Endothelial cell of umbilical vein (primary cell): ENCODE data around the gene EMC9. TPM values are rescaled to one million over a fixed set of nuclear protein-coding genes. Genes with fewer than 3 reads are reported as not detected.

Source experiments
- BruUV-seq: library from RNA; stranded (reverse); fragments of 400-500 nt; replicated peaks from 2 replicates; lab custom pipeline; 2021; lab: Mats Ljungman, UMichigan
- CTCF ChIA-PET: fragments of 300-600, 350-600 bp; sonication (Branson Sonifier 250); formaldehyde crosslinking; loops from one replicate; lab custom pipeline; 2021; ENCODE audit warnings: antibody characterized with exemption, inconsistent platforms; lab: Charles Lee
- POLR2A ChIA-PET: fragments of 300-600, 350-600 bp; sonication (Branson Sonifier 250); formaldehyde crosslinking; loops from one replicate; lab custom pipeline; 2021; ENCODE audit warnings: antibody characterized with exemption, inconsistent platforms; lab: Charles Lee
- DNase-seq: peaks from one replicate; pipeline ENCODE4 v3.0.0-alpha.2; 2011; ENCODE audit warnings: low read depth, low spot score
- FAIRE-seq: peaks from 2 replicates; lab custom pipeline; 2011; peaks lifted over from hg19 to GRCh38; lab: Jason Lieb, UNC
- H2AFZ ChIP-seq: 2 replicates; pipeline ENCODE4 v1.6.0; 2012; ENCODE audit warnings: low read depth, low read length, control low read depth, inconsistent platforms
- H3K27ac ChIP-seq: 2 replicates; pipeline ENCODE4 v1.5.1; 2011; ENCODE audit warnings: low read depth, mild to moderate bottlenecking, control low read depth, low read length, moderate library complexity; ENCODE audit not compliant: insufficient read depth
- H3K27me3 ChIP-seq, 2 experiments: 2 replicates each; pipeline versions ENCODE4 v1.6.0 to v1.6.1; 2011; ENCODE audit warnings: low read length in 2 of 2, mixed read lengths in 1 of 2; ENCODE audit not compliant: control insufficient read depth in 2 of 2, insufficient read depth in 2 of 2
- H3K36me3 ChIP-seq, 2 experiments: 2 replicates in 1 of 2; 3 replicates in 1 of 2; pipeline ENCODE4 v1.5.1; 2011; ENCODE audit warnings: low read length in 2 of 2, mild to moderate bottlenecking in 1 of 2, moderate library complexity in 1 of 2; ENCODE audit not compliant: control insufficient read depth in 2 of 2, insufficient read depth in 2 of 2; ENCODE audit errors: extremely low read depth in 1 of 2
- H3K4me1 ChIP-seq: 3 replicates; pipeline ENCODE4 v1.5.1; 2011; ENCODE audit warnings: mild to moderate bottlenecking, low read length; ENCODE audit not compliant: control insufficient read depth, insufficient read depth; ENCODE audit errors: extremely low read depth
- H3K4me2 ChIP-seq: 2 replicates; pipeline ENCODE4 v1.6.1; 2011; ENCODE audit warnings: low read length, control low read depth, mixed read lengths; ENCODE audit not compliant: insufficient read depth
- H3K4me3 ChIP-seq, 3 experiments: fragments of 200-600 bp in 1 of 3; sonication (generic), shearing (Covaris generic) in 1 of 3; replicated peaks in 1 of 3; 2 replicates each; pipeline ENCODE4 v1.5.1; 2011 to 2016; ENCODE audit warnings: control low read depth in 3 of 3, low read length in 3 of 3, mild to moderate bottlenecking in 2 of 3, inconsistent platforms in 1 of 3, low read depth in 1 of 3, moderate library complexity in 1 of 3; ENCODE audit not compliant: insufficient read depth in 1 of 3
- H3K79me2 ChIP-seq: 2 replicates; pipeline ENCODE4 v1.6.0; 2012; ENCODE audit warnings: low read length, inconsistent platforms; ENCODE audit not compliant: control insufficient read depth, insufficient read depth
- H3K9ac ChIP-seq: replicated peaks from 2 replicates; pipeline ENCODE3; 2011; ENCODE audit warnings: low read length, control low read depth; ENCODE audit not compliant: insufficient read depth; ENCODE audit errors: extremely low read depth
- H3K9me1 ChIP-seq: replicated peaks from 3 replicates; pipeline ENCODE4 v1.6.0; 2011; ENCODE audit warnings: mild to moderate bottlenecking, low read length; ENCODE audit not compliant: control insufficient read depth, insufficient read depth; ENCODE audit errors: extremely low read depth
- H3K9me3 ChIP-seq: replicated peaks from 2 replicates; pipeline ENCODE4 v1.5.1; 2012; ENCODE audit warnings: low read length, inconsistent platforms; ENCODE audit not compliant: control insufficient read depth, insufficient read depth
- H4K20me1 ChIP-seq: replicated peaks from 2 replicates; pipeline ENCODE3; 2011; ENCODE audit warnings: mild to moderate bottlenecking, low read length; ENCODE audit not compliant: control insufficient read depth, insufficient read depth; ENCODE audit errors: extremely low read depth
- CTCF ChIP-seq, 2 donors: IDR thresholded peaks; 1 replicate in 1 of 2; 2 replicates in 1 of 2; pipeline ENCODE4 v1.5.1; 2011; ENCODE audit warnings: low read length in 2 of 2, mild to moderate bottlenecking in 2 of 2, moderate library complexity in 2 of 2, control low read depth in 1 of 2, inconsistent platforms in 1 of 2, low read depth in 1 of 2; ENCODE audit not compliant: insufficient read depth in 1 of 2; ENCODE audit errors: extremely low read depth in 1 of 2
- EZH2 ChIP-seq: IDR thresholded peaks from 2 replicates; pipeline ENCODE4 v1.6.1; 2012; ENCODE audit warnings: borderline replicate concordance, low read depth, mild to moderate bottlenecking, moderate library complexity, low read length, inconsistent platforms; ENCODE audit not compliant: severe bottlenecking
- FOS ChIP-seq: IDR thresholded peaks from 2 replicates; pipeline ENCODE4 v1.6.1; 2011; ENCODE audit warnings: mild to moderate bottlenecking, low read length, moderate library complexity, borderline replicate concordance; ENCODE audit not compliant: insufficient read depth
- GATA2 ChIP-seq: IDR thresholded peaks from 2 replicates; pipeline ENCODE4 v1.7.0; 2011; ENCODE audit warnings: low read depth, mild to moderate bottlenecking, moderate library complexity, mixed read lengths, low read length; ENCODE audit not compliant: insufficient read length, insufficient read depth
- JUN ChIP-seq: IDR thresholded peaks from 2 replicates; pipeline ENCODE4 v1.6.1; 2011; ENCODE audit warnings: borderline replicate concordance, low read depth; ENCODE audit not compliant: insufficient read length, insufficient read depth
- MAX ChIP-seq: IDR thresholded peaks from 2 replicates; pipeline ENCODE4 v1.6.1; 2011; ENCODE audit not compliant: insufficient read depth, insufficient read length
- MYC ChIP-seq: IDR thresholded peaks from one replicate; pipeline ENCODE4 v1.6.1; 2011; ENCODE audit warnings: mild to moderate bottlenecking, low read depth, low read length
- POLR2A ChIP-seq: IDR thresholded peaks from 2 replicates; pipeline ENCODE4 v1.6.1; 2012; ENCODE audit warnings: low read depth, mild to moderate bottlenecking, control low read depth, low read length
- POLR2AphosphoS5 ChIP-seq: IDR thresholded peaks from 2 replicates; pipeline ENCODE4 v1.6.1; 2012; ENCODE audit warnings: low read depth, mild to moderate bottlenecking, control low read depth, low read length, moderate library complexity; ENCODE audit not compliant: insufficient read depth
- dilution Hi-C: fragments of 300-500 bp; cut with MboI; formaldehyde crosslinking; loops from one replicate; pipeline ENCODE4 v1.15.0; 2019; ENCODE audit warnings: low sequenced_read_pairs; ENCODE audit not compliant: extremely low pct_ligation_motif_present
- intact Hi-C: fragments of 100-400 bp; cut with micrococcal nuclease; formaldehyde crosslinking; loops from one replicate; pipeline ENCODE4 v1.10.0; 2022
- polyA plus RNA-seq, 4 experiments: library from polyadenylated mRNA; depleted of rRNA in 3 of 4; stranded (reverse) in 3 of 4; unstranded in 1 of 4; fragments of >200 nt; gene quantifications; 2 replicates each; pipeline versions ENCODE4 v1.2.1 to v1.2.3, GENCODE V29; 2011 to 2012; ENCODE audit warnings: missing spikeins in 1 of 4
- total RNA-seq: library from RNA; stranded (reverse); gene quantifications from 2 replicates; pipeline ENCODE4 v1.2.3, GENCODE V29; 2021

Gene EMC9
- total and polyA plus RNA-seq, 2 donors (not counting 3 experiments of a cell fraction or from before 2014, with no cell fraction given) = 21.8 to 31.8 TPM

- Histone ChIP-seq H3K4me2 (no peak overlapping the region), H3K27me3 (no peaks in the 10 kb centered on the region), H3K9ac (no peak overlapping the region), H3K36me3 (peaks cover 5 to 25% of the 10 kb centered on the region in 2 experiments), H3K4me3 (no peak overlapping the region), H3K27ac (no peak overlapping the region), H3K4me1 (peaks cover 16% of the 10 kb centered on the region), H2AFZ (no peak overlapping the region), H3K9me1 (no peaks in the 10 kb centered on the region), H3K79me2 (peaks cover 25% of the 10 kb centered on the region), H4K20me1 (no peaks in the 10 kb centered on the region), H3K9me3 (no peaks in the 10 kb centered on the region)
- CTCF ChIA-PET = interaction anchor here (7.8 kb wide), 1 partner anchor 11 kb away, joined by 63 read pairs; the partner anchor contains the start of gene IRF9
- no TSS peak for BruUV-seq
- dilution Hi-C loops = no loop called here
- TF ChIP-seq JUN (no peak), CTCF (IDR thresholded peaks at IDR 0.05; ENCODE audit: extremely low read depth in 1 of 2, insufficient read depth in 1 of 2, low read depth in 1 of 2, low read length in 2 of 2) (no peak), MAX (no peak), POLR2A (no peak), MYC (no peak), FOS (no peak), GATA2 (no peak), POLR2AphosphoS5 (no peak), EZH2 (no peak)
- DNase-seq (no peak), FAIRE-seq (no peak)
- POLR2A ChIA-PET = no interaction called here
- intact Hi-C loops = no loop called here
These were observed 8.7 kb upstream of the EMC9 start for GRCh38 chr14:24150061-24150460.
